ENCODE measurements around the gene SPATA2L. TPM values are rescaled to one million over a fixed set of nuclear protein-coding genes. Genes with fewer than 3 reads are reported as not detected.

The SPATA2L gene
- total RNA-seq, 2 donors from 2014 or later, result 17.8 to 18.4 TPM

- H3K27ac ChIP-seq, result peak within 1 kb of the TSS; percentile 75
- H3K4me3 ChIP-seq, result peak within 1 kb of the TSS; percentile 99
- no peak for TF ChIP-seq CTCF (IDR thresholded peaks at IDR 0.05)
- peak within 1 kb of the TSS; percentile 89 to 94 for H3K9ac ChIP-seq (ENCODE audit: low read depth in 2 of 2, low read length in 2 of 2)
- H3K27me3 ChIP-seq, result no peaks in the 10 kb centered on the region
- peaks cover 7% of the 10 kb centered on the region for H3K4me1 ChIP-seq
- intact Hi-C loops (cut with DNase I), result no loop called here
- DNase-seq, result peak; percentile 90
- H3K36me3 ChIP-seq, result no peaks in the 10 kb centered on the region
- H3K9me3 ChIP-seq, result no peaks in the 10 kb centered on the region
Measured at GRCh38 chr16:89657442-89658220, 43.9 kb downstream of the SPATA2L start, which contains the start of the genes CHMP1A and SPATA33. CHMP1A (minus strand) TSS chr16:89657708; CDS start chr16:89657588, 120 bp downstream. SPATA33 (plus strand) TSS chr16:89657836; CDS start chr16:89657912, 76 bp downstream.

GRCh38 chr16:89656435-89657121, 44.9 kb downstream of the SPATA2L start:
- peak overlapping the region; percentile 89 to 94 for H3K9ac ChIP-seq (ENCODE audit: low read depth in 2 of 2, low read length in 2 of 2)
- H3K27ac ChIP-seq, result no peak overlapping the region
- no peaks in the 10 kb centered on the region for H3K27me3 ChIP-seq
- intact Hi-C loops (cut with DNase I), result no loop called here
- H3K9me3 ChIP-seq, result no peaks in the 10 kb centered on the region
- H3K36me3 ChIP-seq, result no peaks in the 10 kb centered on the region
- peak overlapping the region; percentile 99 for H3K4me3 ChIP-seq
- DNase-seq, result no peak
- TF ChIP-seq CTCF (IDR thresholded peaks at IDR 0.05), result no peak
- H3K4me1 ChIP-seq, result peaks cover 7% of the 10 kb centered on the region

GRCh38 chr16:89655062-89655643, 46.4 kb downstream of the SPATA2L start:
- TF ChIP-seq CTCF (IDR thresholded peaks at IDR 0.05), result no peak
- peaks cover 7% of the 10 kb centered on the region for H3K4me1 ChIP-seq
- intact Hi-C loops (cut with DNase I), result no loop called here
- H3K4me3 ChIP-seq, result no peak overlapping the region
- peak; percentile 40 for DNase-seq
- H3K27ac ChIP-seq, result no peak overlapping the region
- H3K9me3 ChIP-seq, result no peaks in the 10 kb centered on the region
- peak overlapping the region in 1 of 2 donors; percentile 12 for H3K9ac ChIP-seq (ENCODE audit: low read depth in 2 of 2, low read length in 2 of 2)
- no peaks in the 10 kb centered on the region for H3K36me3 ChIP-seq
- no peaks in the 10 kb centered on the region for H3K27me3 ChIP-seq

- no peak for DNase-seq
- Histone ChIP-seq H3K27ac (no peak overlapping the region), H3K4me3 (no peak overlapping the region), H3K27me3 (no peaks in the 10 kb centered on the region), H3K36me3 (no peaks in the 10 kb centered on the region), H3K9me3 (no peaks in the 10 kb centered on the region), H3K9ac (ENCODE audit: low read depth in 2 of 2, low read length in 2 of 2) (no peak overlapping the region), H3K4me1 (peaks cover 7% of the 10 kb centered on the region)
- TF ChIP-seq CTCF (IDR thresholded peaks at IDR 0.05), result no peak
- intact Hi-C loops (cut with DNase I), result no loop called here
Measured at GRCh38 chr16:89653656-89654295, 47.7 kb downstream of the SPATA2L start.

- H3K4me1 ChIP-seq, result peaks cover 5% of the 10 kb centered on the region
- no peak overlapping the region for H3K27ac ChIP-seq
- H3K36me3 ChIP-seq, result no peaks in the 10 kb centered on the region
- no peak for DNase-seq
- H3K4me3 ChIP-seq, result no peak overlapping the region
- no peaks in the 10 kb centered on the region for H3K9me3 ChIP-seq
- no peak for TF ChIP-seq CTCF (IDR thresholded peaks at IDR 0.05)
- intact Hi-C loops (cut with DNase I), result no loop called here
- H3K27me3 ChIP-seq, result no peaks in the 10 kb centered on the region
- no peak overlapping the region for H3K9ac ChIP-seq (ENCODE audit: low read depth in 2 of 2, low read length in 2 of 2)
Measured at GRCh38 chr16:89651584-89651983, 49.9 kb downstream of the SPATA2L start.
